Coronary artery (tissue), 2 donors: ENCODE results near the gene OR10AD1.

Experiments used
- DNase-seq: peaks from one replicate; pipeline ENCODE4 v3.0.0-alpha.2; 2017; ENCODE audit warnings: low spot score
- H3K27ac ChIP-seq, 2 donors: fragments of 200-600 bp; sonication (generic); one replicate each; pipeline ENCODE4 v1.5.1; 2016 to 2019
- H3K4me3 ChIP-seq: fragments of 200-600 bp; sonication (generic); 2 replicates; pipeline ENCODE4 v1.5.1; 2016; ENCODE audit warnings: mild to moderate bottlenecking, moderate library complexity
- CTCF ChIP-seq: fragments of 200-600 bp; sonication (generic); IDR thresholded peaks from one replicate; pipeline ENCODE4 v1.5.1; 2019; ENCODE audit warnings: antibody characterized with exemption

OR10AD1 gene

GRCh38 chr12:48192861-48193260, 10.2 kb downstream of the OR10AD1 start:
- H3K4me3 ChIP-seq = no peak overlapping the region
- no peak overlapping the region for H3K27ac ChIP-seq
- DNase-seq = no peak
- TF ChIP-seq CTCF = no peak

GRCh38 chr12:48191096-48191495, 12.0 kb downstream of the OR10AD1 start:
- Histone ChIP-seq H3K4me3 (no peak overlapping the region), H3K27ac (no peak overlapping the region)
- DNase-seq = no peak
- TF ChIP-seq CTCF = no peak

- peak; percentile 55 for TF ChIP-seq CTCF
- Histone ChIP-seq H3K4me3 (no peak overlapping the region), H3K27ac (no peak overlapping the region)
- DNase-seq = no peak
Measured at GRCh38 chr12:48189331-48190125, 13.6 kb downstream of the OR10AD1 start.

GRCh38 chr12:48187916-48188695, 15.0 kb downstream of the OR10AD1 start:
- H3K27ac ChIP-seq = no peak overlapping the region
- TF ChIP-seq CTCF = no peak

GRCh38 chr12:48185181-48185919, 17.7 kb downstream of the OR10AD1 start:
- no peak for DNase-seq
- Histone ChIP-seq H3K27ac (no peak overlapping the region), H3K4me3 (peak overlapping the region; percentile 93)
- no peak for TF ChIP-seq CTCF

More at GRCh38 chr12:48187916-48188695, 15.0 kb downstream of the OR10AD1 start:
- no peak for DNase-seq
- H3K4me3 ChIP-seq = no peak overlapping the region

- no peak for TF ChIP-seq CTCF
- H3K4me3 ChIP-seq = peak overlapping the region; percentile 93
- peak overlapping the region in 1 of 2 donors; percentile 74 for H3K27ac ChIP-seq
- no peak for DNase-seq
Measured at GRCh38 chr12:48184549-48184922, 18.6 kb downstream of the OR10AD1 start.
